ENCODE results near the gene C1GALT1C1L.

The C1GALT1C1L gene

GRCh38 chr2:43707255-43708015 is 31.2 kb upstream of the C1GALT1C1L start:
- TF ChIP-seq FOXP2 (optimal IDR thresholded peaks at IDR 0.05; ENCODE audit: borderline replicate concordance, extremely low read depth, extremely low read length, insufficient read depth) (peak; percentile 13), POLR2AphosphoS5 (IDR thresholded peaks at IDR 0.05; ENCODE audit: low read depth, low read length) (peak; percentile 60), REST (IDR thresholded peaks at IDR 0.05; ENCODE audit: insufficient read depth in 1 of 2, low read depth in 2 of 2, low read length in 2 of 2) (peak in 1 of 2 experiments; percentile 48; a peak in 1 of 4 replicates), TAF1 (IDR thresholded peaks at IDR 0.05; ENCODE audit: borderline replicate concordance, insufficient read depth, low read length) (peak; percentile 48; the same call in 1 of the 2 replicates), SIN3A (IDR thresholded peaks at IDR 0.05; ENCODE audit: borderline replicate concordance, insufficient read depth, low read length) (no peak)

GRCh38 chr2:43701111-43701510 is 24.9 kb upstream of the C1GALT1C1L start:
- TF ChIP-seq POLR2AphosphoS5 (IDR thresholded peaks at IDR 0.05; ENCODE audit: low read depth, low read length) (no peak), REST (IDR thresholded peaks at IDR 0.05; ENCODE audit: insufficient read depth in 1 of 2, low read depth in 2 of 2, low read length in 2 of 2) (no peak), TAF1 (IDR thresholded peaks at IDR 0.05; ENCODE audit: borderline replicate concordance, insufficient read depth, low read length) (no peak), FOXP2 (optimal IDR thresholded peaks at IDR 0.05; ENCODE audit: borderline replicate concordance, extremely low read depth, extremely low read length, insufficient read depth) (no peak), SIN3A (IDR thresholded peaks at IDR 0.05; ENCODE audit: borderline replicate concordance, insufficient read depth, low read length) (no peak)

GRCh38 chr2:43699761-43700160 is 23.5 kb upstream of the C1GALT1C1L start:
- TF ChIP-seq FOXP2 (optimal IDR thresholded peaks at IDR 0.05; ENCODE audit: borderline replicate concordance, extremely low read depth, extremely low read length, insufficient read depth) (no peak), TAF1 (IDR thresholded peaks at IDR 0.05; ENCODE audit: borderline replicate concordance, insufficient read depth, low read length) (no peak), POLR2AphosphoS5 (IDR thresholded peaks at IDR 0.05; ENCODE audit: low read depth, low read length) (no peak), SIN3A (IDR thresholded peaks at IDR 0.05; ENCODE audit: borderline replicate concordance, insufficient read depth, low read length) (no peak), REST (IDR thresholded peaks at IDR 0.05; ENCODE audit: insufficient read depth in 1 of 2, low read depth in 2 of 2, low read length in 2 of 2) (no peak)

- TF ChIP-seq TAF1 (IDR thresholded peaks at IDR 0.05; ENCODE audit: borderline replicate concordance, insufficient read depth, low read length) (no peak), REST (IDR thresholded peaks at IDR 0.05; ENCODE audit: insufficient read depth in 1 of 2, low read depth in 2 of 2, low read length in 2 of 2) (no peak), SIN3A (IDR thresholded peaks at IDR 0.05; ENCODE audit: borderline replicate concordance, insufficient read depth, low read length) (no peak), POLR2AphosphoS5 (IDR thresholded peaks at IDR 0.05; ENCODE audit: low read depth, low read length) (no peak), FOXP2 (optimal IDR thresholded peaks at IDR 0.05; ENCODE audit: borderline replicate concordance, extremely low read depth, extremely low read length, insufficient read depth) (no peak)
Measured at GRCh38 chr2:43692428-43692994, 16.3 kb upstream of the C1GALT1C1L start.

Measured in PFSK-1 (cell line).